Loucy (cell line): ENCODE data around the gene MYO10.

ENCODE experiments used
- H2AFZ ChIP-seq: fragments of 200-600 bp; sonication (generic); 2 replicates; pipeline ENCODE4 v1.6.0; 2016; ENCODE audit warnings: antibody characterized with exemption, mild to moderate bottlenecking, low read length, moderate library complexity
- H3F3A ChIP-seq: fragments of 200-600 bp; 2 replicates; pipeline ENCODE4 v1.6.0; 2016; ENCODE audit warnings: antibody characterized with exemption, low read depth, mild to moderate bottlenecking
- H3K27me3 ChIP-seq: fragments of 200-600 bp; sonication (generic); 2 replicates; pipeline ENCODE4 v1.6.1; 2014; ENCODE audit warnings: low read length, mild to moderate bottlenecking; ENCODE audit not compliant: insufficient read depth, poor library complexity, severe bottlenecking
- H3K36me3 ChIP-seq: fragments of 200-600 bp; sonication (generic); 2 replicates; pipeline ENCODE4 v1.6.1; 2016; ENCODE audit warnings: low read length; ENCODE audit not compliant: insufficient read depth
- H3K4me1 ChIP-seq: fragments of 200-600 bp; sonication (generic); 2 replicates; pipeline ENCODE4 v1.5.1; 2014; ENCODE audit warnings: low read length, mild to moderate bottlenecking; ENCODE audit not compliant: insufficient read depth, poor library complexity, severe bottlenecking
- H3K4me2 ChIP-seq: fragments of 200-600 bp; sonication (generic); 2 replicates; pipeline ENCODE4 v1.6.0; 2014; ENCODE audit warnings: antibody characterized with exemption, low read length, low read depth, mild to moderate bottlenecking; ENCODE audit not compliant: poor library complexity, severe bottlenecking
- H3K4me3 ChIP-seq: fragments of 200-600 bp; sonication (generic); 2 replicates; pipeline ENCODE4 v1.5.1; 2014; ENCODE audit warnings: low read length, mild to moderate bottlenecking, mixed read lengths; ENCODE audit not compliant: poor library complexity, severe bottlenecking
- H3K79me2 ChIP-seq: fragments of 200-600 bp; sonication (generic); 2 replicates; pipeline ENCODE4 v1.6.1; 2014; ENCODE audit warnings: low read length; ENCODE audit not compliant: insufficient read depth
- H3K9ac ChIP-seq: fragments of 200-600 bp; sonication (generic); 2 replicates; pipeline ENCODE4 v1.6.0; 2014; ENCODE audit warnings: mild to moderate bottlenecking, low read depth, low read length, moderate library complexity; ENCODE audit not compliant: poor library complexity, severe bottlenecking
- H3K9me2 ChIP-seq: fragments of 200-600 bp; sonication (generic); replicated peaks from 2 replicates; pipeline ENCODE4 v1.6.1; 2016; ENCODE audit warnings: low read depth, low read length, mixed read lengths
- H3K9me3 ChIP-seq: fragments of 200-600 bp; sonication (generic); 2 replicates; pipeline ENCODE4 v1.6.1; 2014; ENCODE audit warnings: mild to moderate bottlenecking, antibody characterized with exemption, low read length, low read depth; ENCODE audit not compliant: insufficient read depth
- H4K20me1 ChIP-seq: fragments of 200-600 bp; sonication (generic); 2 replicates; pipeline ENCODE4 v1.6.0; 2014; ENCODE audit warnings: antibody characterized with exemption, low read length, mild to moderate bottlenecking; ENCODE audit not compliant: insufficient read depth, poor library complexity, severe bottlenecking
- EZH2phosphoT487 ChIP-seq: fragments of 200-600 bp; IDR thresholded peaks from 2 replicates; pipeline ENCODE4 v1.6.1; 2018; ENCODE audit warnings: antibody characterized with exemption, mild to moderate bottlenecking, moderate library complexity, borderline replicate concordance
- TF ChIP-seq, protein P1 (sequence below): fragments of 200-600 bp; sonication (generic); conservative IDR thresholded peaks from 2 replicates; pipeline ENCODE4 v1.5.1; 2014; ENCODE audit warnings: mild to moderate bottlenecking, antibody characterized with exemption, low read length

MYO10 gene

DNA sequence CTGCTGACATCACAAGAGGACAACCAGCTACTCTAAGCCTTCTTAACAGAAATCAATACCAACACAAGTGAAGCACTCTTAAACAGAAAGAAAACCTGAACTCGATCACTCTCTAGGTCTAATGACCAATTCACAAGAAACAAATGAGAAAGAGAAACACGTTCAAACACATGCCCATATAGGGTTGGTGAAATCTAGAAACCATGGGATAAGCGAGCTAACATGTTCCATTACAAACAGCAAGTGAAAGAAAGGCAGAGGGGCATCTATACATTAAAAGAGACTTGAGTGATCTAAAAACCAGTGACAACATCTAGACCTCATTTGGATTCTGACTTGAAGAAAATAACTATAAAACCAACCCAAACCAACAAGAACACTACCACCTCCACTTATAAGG lies 244.4 kb downstream of the MYO10 start:
- Histone ChIP-seq H3K4me2 (no peak overlapping the region), H3K9ac (no peak overlapping the region), H3F3A (no peaks in the 10 kb centered on the region), H3K9me2 (no peaks in the 10 kb centered on the region), H4K20me1 (no peaks in the 10 kb centered on the region), H3K4me3 (no peak overlapping the region), H3K36me3 (no peaks in the 10 kb centered on the region), H3K4me1 (no peaks in the 10 kb centered on the region), H3K79me2 (no peaks in the 10 kb centered on the region), H3K9me3 (no peaks in the 10 kb centered on the region), H2AFZ (no peak overlapping the region), H3K27me3 (no peaks in the 10 kb centered on the region)
- no peak for TF ChIP-seq EZH2phosphoT487
- TF ChIP-seq, protein P1, sequence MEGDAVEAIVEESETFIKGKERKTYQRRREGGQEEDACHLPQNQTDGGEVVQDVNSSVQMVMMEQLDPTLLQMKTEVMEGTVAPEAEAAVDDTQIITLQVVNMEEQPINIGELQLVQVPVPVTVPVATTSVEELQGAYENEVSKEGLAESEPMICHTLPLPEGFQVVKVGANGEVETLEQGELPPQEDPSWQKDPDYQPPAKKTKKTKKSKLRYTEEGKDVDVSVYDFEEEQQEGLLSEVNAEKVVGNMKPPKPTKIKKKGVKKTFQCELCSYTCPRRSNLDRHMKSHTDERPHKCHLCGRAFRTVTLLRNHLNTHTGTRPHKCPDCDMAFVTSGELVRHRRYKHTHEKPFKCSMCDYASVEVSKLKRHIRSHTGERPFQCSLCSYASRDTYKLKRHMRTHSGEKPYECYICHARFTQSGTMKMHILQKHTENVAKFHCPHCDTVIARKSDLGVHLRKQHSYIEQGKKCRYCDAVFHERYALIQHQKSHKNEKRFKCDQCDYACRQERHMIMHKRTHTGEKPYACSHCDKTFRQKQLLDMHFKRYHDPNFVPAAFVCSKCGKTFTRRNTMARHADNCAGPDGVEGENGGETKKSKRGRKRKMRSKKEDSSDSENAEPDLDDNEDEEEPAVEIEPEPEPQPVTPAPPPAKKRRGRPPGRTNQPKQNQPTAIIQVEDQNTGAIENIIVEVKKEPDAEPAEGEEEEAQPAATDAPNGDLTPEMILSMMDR = no peak

DNA sequence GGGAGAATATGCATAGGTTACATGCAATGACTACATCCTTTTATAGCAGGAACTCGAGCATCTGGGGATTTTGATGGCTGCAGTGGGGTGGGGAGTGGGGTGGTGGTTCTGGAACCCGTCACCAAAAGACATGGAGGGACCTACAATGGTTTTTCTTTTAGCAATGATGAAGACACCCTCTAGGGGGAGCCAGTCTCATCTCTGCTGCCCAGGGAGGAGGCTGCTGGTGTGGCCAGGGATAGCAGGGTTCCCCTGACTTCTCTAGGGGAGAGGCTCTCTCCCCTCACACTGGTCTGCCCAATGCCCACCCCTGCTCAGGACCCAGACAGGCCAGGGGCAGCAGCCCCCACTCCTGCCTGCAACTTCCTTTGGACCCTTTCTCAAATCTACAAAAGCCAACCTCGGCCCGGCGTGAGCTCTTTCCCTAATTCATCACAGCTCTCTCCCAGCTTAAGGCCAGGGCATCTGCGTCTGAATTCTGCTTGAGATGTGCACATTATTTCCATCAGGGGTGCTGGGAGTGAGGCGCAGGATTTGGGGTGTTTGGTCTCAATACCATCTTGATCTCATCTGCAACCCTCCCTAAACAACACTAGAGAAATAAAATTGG lies 245.7 kb downstream of the MYO10 start:
- no peak overlapping the region for H3K4me2 ChIP-seq
- H3K4me3 ChIP-seq = no peak overlapping the region
- H3K27me3 ChIP-seq = no peaks in the 10 kb centered on the region
- H2AFZ ChIP-seq = no peak overlapping the region
- no peaks in the 10 kb centered on the region for H3F3A ChIP-seq
- H3K36me3 ChIP-seq = no peaks in the 10 kb centered on the region
- no peaks in the 10 kb centered on the region for H3K9me2 ChIP-seq
- no peak overlapping the region for H3K9ac ChIP-seq
- no peaks in the 10 kb centered on the region for H3K79me2 ChIP-seq
- TF ChIP-seq, protein P1 = peak; percentile 59
- no peak for TF ChIP-seq EZH2phosphoT487
- H4K20me1 ChIP-seq = no peaks in the 10 kb centered on the region
- H3K4me1 ChIP-seq = no peaks in the 10 kb centered on the region
- no peaks in the 10 kb centered on the region for H3K9me3 ChIP-seq

DNA sequence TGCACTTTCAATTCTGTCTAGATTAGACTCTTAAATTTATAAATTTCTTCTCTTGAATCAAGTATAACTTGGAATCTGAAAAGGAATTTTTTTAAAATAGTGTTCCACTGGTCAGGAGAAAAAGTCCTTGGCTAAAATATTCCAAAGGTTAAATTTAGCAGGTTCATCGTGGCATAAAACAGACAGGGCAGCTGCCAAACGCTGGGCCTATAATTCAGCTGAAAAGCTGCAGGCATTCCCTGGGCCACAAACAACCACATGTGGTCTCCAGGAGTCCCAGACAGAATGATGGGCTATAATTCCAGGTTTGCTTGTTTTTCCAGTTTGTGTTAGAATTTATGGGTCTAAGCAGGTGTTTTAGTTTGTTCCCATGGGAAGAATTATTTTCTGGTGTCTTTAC lies 248.2 kb downstream of the MYO10 start:
- Histone ChIP-seq H2AFZ (no peak overlapping the region), H3K4me1 (no peaks in the 10 kb centered on the region), H3K79me2 (no peaks in the 10 kb centered on the region), H3F3A (no peaks in the 10 kb centered on the region), H4K20me1 (no peaks in the 10 kb centered on the region), H3K9me2 (no peaks in the 10 kb centered on the region), H3K4me3 (no peak overlapping the region), H3K9ac (no peak overlapping the region), H3K4me2 (no peak overlapping the region), H3K36me3 (no peaks in the 10 kb centered on the region), H3K9me3 (no peaks in the 10 kb centered on the region), H3K27me3 (no peaks in the 10 kb centered on the region)
- TF ChIP-seq EZH2phosphoT487 = no peak
- TF ChIP-seq, protein P1 = no peak
